T1000 (cell line): Measurements from ENCODE around the gene MEOX2.

Source experiments
- DNase-seq: peaks from one replicate; lab custom pipeline; 2025; ENCODE audit warnings: mixed read lengths; lab: John Stamatoyannopoulos, UW

The MEOX2 gene

DNA sequence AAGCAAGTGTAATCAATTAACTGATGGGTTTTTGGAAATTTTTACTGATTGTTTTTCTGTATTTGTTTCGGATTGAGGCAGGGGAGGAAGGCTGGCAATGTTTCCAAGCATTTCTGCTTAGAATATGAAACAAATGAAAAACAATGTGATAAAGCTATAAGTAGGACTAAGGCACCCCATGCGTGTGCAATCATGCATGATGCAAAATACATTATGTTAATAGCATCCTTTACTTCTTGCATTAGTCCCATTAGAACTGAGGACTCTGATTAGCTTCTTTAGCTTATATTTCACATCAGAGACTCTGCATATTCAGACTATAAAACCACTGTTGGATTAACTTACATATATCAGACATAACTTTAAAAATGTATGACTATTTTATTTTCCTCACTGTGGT lies 76.0 kb downstream of the MEOX2 start:
- no peak for DNase-seq

DNA sequence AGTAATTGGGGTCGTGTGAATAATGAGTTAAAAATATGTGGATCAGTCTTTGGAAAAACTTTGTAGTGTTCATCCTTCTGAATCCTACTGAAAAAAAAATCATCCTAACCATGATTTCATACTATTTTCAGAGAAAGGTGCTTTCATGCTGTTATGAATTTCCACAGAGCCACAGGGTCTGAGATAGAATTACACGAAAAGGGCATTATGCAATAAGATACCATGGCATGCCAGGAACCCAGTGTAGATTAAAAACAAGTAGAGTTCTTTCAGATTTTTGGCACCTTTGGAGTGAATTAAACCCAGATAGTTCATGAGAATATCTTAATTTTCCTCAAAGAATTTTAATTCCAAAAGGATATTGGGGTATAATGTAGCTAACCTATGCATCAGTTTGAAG lies 77.2 kb downstream of the MEOX2 start:
- no peak for DNase-seq

GRCh38 chr7:15607529-15608210 lies 78.8 kb downstream of the MEOX2 start:
- no peak for DNase-seq

- DNase-seq = no peak
These were observed 79.9 kb downstream of the MEOX2 start for GRCh38 chr7:15606561-15606960.

DNA sequence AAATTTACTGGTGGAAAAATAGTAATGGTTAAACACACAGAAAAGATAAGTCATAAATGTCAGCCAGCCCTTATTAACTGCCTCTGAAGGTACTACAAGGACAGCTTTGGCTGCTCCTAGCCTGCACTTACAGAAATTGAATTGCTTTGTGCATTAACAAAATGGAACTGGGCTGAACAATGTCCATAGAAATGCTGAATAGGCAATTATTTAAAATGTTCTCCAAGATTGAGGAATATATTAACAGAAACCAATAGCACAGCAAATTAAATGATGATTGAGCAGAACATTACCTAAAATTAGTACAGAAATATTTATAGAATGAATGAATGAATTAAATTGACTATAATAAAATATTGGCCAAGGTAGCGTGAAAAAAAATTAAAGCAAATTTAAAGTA lies 82.3 kb downstream of the MEOX2 start:
- DNase-seq = no peak

DNA sequence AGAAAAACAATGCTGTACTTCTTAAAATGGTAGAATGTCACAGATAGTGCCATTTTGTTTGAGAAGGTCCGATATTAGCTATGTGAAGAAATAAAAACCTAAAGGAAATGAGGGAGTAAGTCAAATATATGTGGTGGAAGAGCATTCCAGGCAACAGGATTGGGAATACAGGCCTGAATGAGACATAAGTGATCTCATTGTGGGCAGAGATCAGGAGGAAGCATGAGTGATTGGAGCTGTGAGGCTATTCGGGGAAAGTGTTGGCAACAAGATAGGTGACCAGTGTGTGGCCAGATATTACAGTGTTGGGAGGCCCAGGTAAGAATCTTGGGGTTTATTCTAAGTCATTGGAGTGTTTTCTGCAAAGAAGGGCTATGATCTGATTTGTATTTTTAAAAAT lies 83.4 kb downstream of the MEOX2 start:
- no peak for DNase-seq

GRCh38 chr7:15602236-15602635 lies 84.2 kb downstream of the MEOX2 start:
- no peak for DNase-seq

DNA sequence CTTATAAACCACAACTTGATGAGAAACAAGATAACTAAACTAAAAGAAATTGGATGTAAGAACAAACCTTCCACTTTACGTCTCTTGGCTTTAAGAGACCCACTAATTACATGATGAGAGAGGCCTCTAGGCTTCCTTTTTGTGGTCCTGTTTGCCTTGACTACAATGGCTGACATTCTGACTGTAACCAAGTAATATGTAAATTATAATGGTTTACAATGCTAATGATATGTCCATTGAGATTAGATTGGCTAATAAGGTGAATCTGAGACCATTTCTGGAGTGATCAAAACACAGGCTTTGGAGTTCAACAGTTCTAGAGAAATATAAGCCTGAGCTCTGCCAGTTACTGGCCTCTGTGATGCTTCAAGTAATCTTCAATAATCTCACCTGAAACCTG lies 85.3 kb downstream of the MEOX2 start:
- DNase-seq = no peak

DNA sequence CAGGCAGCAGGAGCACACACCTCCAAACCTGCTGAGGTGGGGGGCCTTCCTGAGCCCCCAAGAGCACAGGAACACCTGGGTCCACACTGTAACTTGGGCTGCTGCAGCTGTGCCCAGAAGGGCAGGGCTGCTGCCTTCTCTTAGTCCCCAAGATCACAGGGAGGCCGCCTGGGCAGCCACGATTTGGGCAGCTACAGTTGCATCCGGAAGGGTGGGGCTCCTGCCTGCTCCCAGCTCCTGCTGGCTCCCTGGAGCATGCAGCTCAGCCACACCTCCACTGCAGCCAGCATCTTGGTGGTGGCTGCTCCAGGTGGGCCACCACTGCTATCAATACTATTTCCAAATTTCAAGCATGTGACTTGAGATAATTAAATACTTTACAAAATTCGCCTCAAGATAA lies 86.2 kb downstream of the MEOX2 start:
- no peak for DNase-seq

GRCh38 chr7:15594461-15594860 lies 92.0 kb downstream of the MEOX2 start:
- no peak for DNase-seq

GRCh38 chr7:15593382-15593781 lies 93.1 kb downstream of the MEOX2 start:
- no peak for DNase-seq

- DNase-seq = no peak
These were observed 100.2 kb downstream of the MEOX2 start for GRCh38 chr7:15586266-15586665.

GRCh38 chr7:15584575-15584974 lies 101.9 kb downstream of the MEOX2 start:
- no peak for DNase-seq

- DNase-seq = no peak
These were observed 103.7 kb downstream of the MEOX2 start for GRCh38 chr7:15582773-15583172.

DNA sequence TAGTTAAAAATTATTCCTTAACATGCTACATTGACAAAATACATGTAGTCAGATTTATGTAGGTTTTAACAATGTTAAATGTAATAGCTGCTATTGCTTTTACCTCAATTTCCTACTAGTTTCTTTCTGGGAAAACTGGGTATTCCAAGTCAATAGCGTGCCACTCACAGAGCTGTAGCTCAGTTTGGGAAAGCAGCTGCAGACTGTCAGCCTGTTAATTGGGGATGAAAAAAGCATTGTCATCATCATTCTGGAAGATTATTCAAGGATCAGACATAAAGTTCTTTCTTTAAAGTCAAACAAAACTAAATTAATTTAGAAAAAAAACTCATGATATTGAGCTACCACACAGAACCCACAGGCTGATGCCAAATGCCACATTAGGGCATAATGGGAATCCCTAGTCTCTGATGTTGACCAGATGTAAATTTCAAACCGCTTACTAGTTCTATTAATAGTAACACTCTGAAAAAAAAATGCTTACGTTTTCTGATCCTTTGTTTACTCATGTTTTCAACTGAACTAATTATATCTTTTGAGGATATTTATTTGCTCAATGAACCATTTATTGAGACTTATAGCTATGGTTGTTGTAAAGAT lies 105.0 kb downstream of the MEOX2 start:
- DNase-seq = no peak

GRCh38 chr7:15580604-15581351 lies 105.7 kb downstream of the MEOX2 start:
- DNase-seq = no peak

GRCh38 chr7:15577600-15577999 lies 108.9 kb downstream of the MEOX2 start:
- DNase-seq = no peak

DNA sequence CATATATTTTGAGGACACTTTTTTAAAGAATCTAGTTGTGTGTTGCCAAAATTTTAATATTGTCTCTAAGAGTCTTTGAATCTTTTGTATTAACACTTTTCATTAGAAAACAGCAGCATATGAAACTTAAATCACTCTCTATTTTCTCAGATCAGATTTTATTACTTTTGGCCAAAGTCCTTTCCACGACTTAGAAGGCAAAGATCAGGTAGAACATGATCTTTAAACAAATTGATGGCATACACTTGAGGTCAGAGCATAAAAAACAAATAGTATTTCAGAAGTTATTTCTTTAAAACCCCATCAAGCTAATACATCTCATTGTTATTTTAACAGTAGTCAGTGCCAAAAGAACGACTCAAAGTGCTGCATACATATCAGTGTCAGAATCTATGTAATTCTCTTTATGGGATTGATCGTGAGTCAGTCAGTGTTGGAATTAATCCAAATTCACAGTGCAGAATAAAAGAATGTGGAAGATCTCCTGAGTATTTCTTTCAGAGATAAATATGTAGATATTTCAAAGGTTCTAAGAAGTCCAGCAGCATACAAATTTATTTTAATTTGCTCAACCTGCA lies 115.1 kb downstream of the MEOX2 start:
- no peak for DNase-seq

GRCh38 chr7:15567652-15568051 lies 118.8 kb downstream of the MEOX2 start:
- no peak for DNase-seq

GRCh38 chr7:15567036-15567435 lies 119.4 kb downstream of the MEOX2 start:
- DNase-seq = no peak

GRCh38 chr7:15566476-15566875 lies 120.0 kb downstream of the MEOX2 start:
- no peak for DNase-seq

DNA sequence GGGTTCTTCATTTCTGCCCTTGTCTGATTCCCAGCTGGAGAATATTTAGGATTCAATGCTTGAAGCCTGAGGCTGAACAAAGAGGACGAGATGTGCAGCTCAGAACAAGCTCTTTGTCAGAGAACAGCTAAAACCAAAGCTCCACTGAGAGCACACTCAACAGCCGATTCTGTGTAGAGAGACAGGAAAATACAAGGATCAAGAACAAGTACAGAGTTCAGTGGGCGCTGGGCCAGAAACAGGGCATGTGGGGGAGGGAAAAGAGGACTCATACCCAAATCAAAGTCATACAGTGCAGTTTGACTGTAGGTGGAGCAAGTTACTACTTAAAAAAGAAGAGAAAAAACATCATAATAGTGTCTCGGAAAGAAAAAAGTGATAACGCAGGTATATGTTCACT lies 124.6 kb downstream of the MEOX2 start, which contains the start of gene AGMO:
TSS of gene AGMO (minus strand) at position 181 of the 400 bp plus-strand sequence.
- no peak for DNase-seq
